K562 (cell line): ENCODE measurements around the gene SLC48A1. TPM values are rescaled to one million over a fixed set of nuclear protein-coding genes. Genes with fewer than 3 reads are reported as not detected.

ENCODE experiments used
- ATAC-seq: fragments of 200-7000 bp; cut with Tn5 transposase; 3 replicates; pipeline ENCODE4 v1.9.1; 2020; ENCODE audit warnings: moderate library complexity
- BruUV-seq: library from RNA; stranded (reverse); fragments of 400-500 nt; replicated peaks from 2 replicates; lab custom pipeline; 2021; lab: Mats Ljungman, UMichigan
- CTCF ChIA-PET: fragments of 300-600 bp; formaldehyde crosslinking; extraction: SDS; loops from one replicate; lab custom pipeline; 2021; ENCODE audit warnings: low intra/inter-chr PET ratio; lab: Yijun Ruan, JAX
- POLR2A ChIA-PET: fragments of 300-600, 350-650 bp; sonication (Branson Sonifier 250); formaldehyde crosslinking; extraction: SDS; loops from one replicate; lab custom pipeline; 2021; ENCODE audit warnings: antibody characterized with exemption, inconsistent platforms; lab: Yijun Ruan, JAX
- DNase-seq, 4 experiments: peaks; one replicate each; pipeline versions ENCODE4 v3.0.0 to v3.0.0-alpha.2; 2011 to 2018; ENCODE audit warnings: low spot score in 3 of 4, mixed read lengths in 3 of 4; ENCODE audit errors: extremely low read depth in 1 of 4
- FAIRE-seq: peaks from 2 replicates; lab custom pipeline; 2011; peaks lifted over from hg19 to GRCh38; lab: Jason Lieb, UNC
- H2AFZ ChIP-seq: 2 replicates; pipeline ENCODE4 v1.6.0; 2011; ENCODE audit warnings: low read depth, low read length, control low read depth, inconsistent platforms
- H3K27ac ChIP-seq: fragments of 200-600 bp; 3 replicates; pipeline ENCODE4 v1.8.0; 2011; ENCODE audit warnings: low read depth, mild to moderate bottlenecking, control low read depth, inconsistent platforms, low read length, moderate library complexity, mixed read lengths; ENCODE audit errors: extremely low read depth
- H3K27me3 ChIP-seq, 2 experiments: fragments of 300-600 bp in 1 of 2; 2 replicates in 1 of 2; 3 replicates in 1 of 2; pipeline versions ENCODE4 v1.6.0 to v1.8.0; 2011; ENCODE audit warnings: inconsistent platforms in 2 of 2, low read length in 2 of 2, mild to moderate bottlenecking in 1 of 2, mixed read lengths in 1 of 2, moderate library complexity in 1 of 2; ENCODE audit not compliant: control insufficient read depth in 2 of 2, insufficient read depth in 2 of 2
- H3K36me3 ChIP-seq: fragments of 300-600 bp; 3 replicates; pipeline ENCODE4 v1.8.0; 2011; ENCODE audit warnings: mild to moderate bottlenecking, low read length, inconsistent platforms; ENCODE audit not compliant: control insufficient read depth, insufficient read depth
- H3K4me1 ChIP-seq, 2 experiments: fragments of 200-600 bp in 1 of 2; replicated peaks in 1 of 2; 2 replicates in 1 of 2; 3 replicates in 1 of 2; pipeline versions ENCODE4 v1.5.1 to v1.8.0; 2011; ENCODE audit warnings: inconsistent platforms in 2 of 2, low read length in 2 of 2, mild to moderate bottlenecking in 1 of 2, mixed read lengths in 1 of 2, moderate library complexity in 1 of 2; ENCODE audit not compliant: control insufficient read depth in 2 of 2, insufficient read depth in 2 of 2
- H3K4me2 ChIP-seq: 2 replicates; pipeline ENCODE4 v1.6.1; 2011; ENCODE audit warnings: low read length, control low read depth, inconsistent platforms, mixed read lengths; ENCODE audit not compliant: insufficient read depth
- H3K4me3 ChIP-seq: fragments of 200-600 bp; sonication (generic), shearing (Covaris generic); 2 replicates; pipeline ENCODE4 v1.5.1; 2016; ENCODE audit warnings: control low read depth, inconsistent platforms
- H3K79me2 ChIP-seq: fragments of 200-600 bp; 3 replicates; pipeline ENCODE4 v1.8.0; 2011; ENCODE audit warnings: low read length, inconsistent platforms; ENCODE audit not compliant: control insufficient read depth, insufficient read depth
- H3K9ac ChIP-seq, 2 experiments: 2 replicates each; pipeline versions ENCODE4 v1.6.0 to v1.6.1; 2011; ENCODE audit warnings: low read depth in 2 of 2, low read length in 2 of 2, control low read depth in 1 of 2, inconsistent platforms in 1 of 2, mild to moderate bottlenecking in 1 of 2, mixed read lengths in 1 of 2; ENCODE audit not compliant: insufficient read depth in 1 of 2
- H3K9me1 ChIP-seq: one replicate; pipeline ENCODE4 v1.6.0; 2011; ENCODE audit warnings: inconsistent platforms, mild to moderate bottlenecking, low read length, moderate library complexity; ENCODE audit not compliant: control insufficient read depth, insufficient read depth
- H3K9me3 ChIP-seq: replicated peaks from 2 replicates; pipeline ENCODE4 v1.5.1; 2011; ENCODE audit warnings: low read depth, low read length, inconsistent platforms; ENCODE audit not compliant: control insufficient read depth, insufficient read depth
- H4K20me1 ChIP-seq: replicated peaks from 2 replicates; pipeline ENCODE4 v1.6.1; 2011; ENCODE audit warnings: low read length, inconsistent platforms, mixed read lengths; ENCODE audit not compliant: control insufficient read depth, insufficient read depth
- ARID1B ChIP-seq: fragments of 450-650 bp; IDR thresholded peaks from 2 replicates; pipeline ENCODE4 v1.6.1; 2016; ENCODE audit warnings: antibody characterized with exemption, mild to moderate bottlenecking, inconsistent platforms
- CBX1 ChIP-seq: sonication (generic); IDR thresholded peaks from 2 replicates; pipeline ENCODE4 v1.6.1; 2016; ENCODE audit warnings: antibody characterized with exemption, low read depth, mild to moderate bottlenecking
- CREB1 ChIP-seq, 2 experiments: sonication (generic) in 1 of 2; formaldehyde crosslinking in 1 of 2; IDR thresholded peaks; 2 replicates each; pipeline versions ENCODE4 v1.6.1 to v1.8.0; 2012 to 2022; ENCODE audit warnings: inconsistent platforms in 1 of 2, mild to moderate bottlenecking in 1 of 2, missing genetic modification reagents in 1 of 2, moderate library complexity in 1 of 2
- NFE2L1 ChIP-seq: fragments of 450-650 bp; IDR thresholded peaks from 2 replicates; pipeline ENCODE4 v1.6.1; 2016; ENCODE audit warnings: missing genetic modification characterization, low read depth, mild to moderate bottlenecking, missing compliant biosample characterization, moderate library complexity, borderline replicate concordance
- RBM22 ChIP-seq: fragments of 200-400 bp; formaldehyde crosslinking; IDR thresholded peaks from 2 replicates; pipeline ENCODE4 v1.6.1; 2018; ENCODE audit warnings: low read length, low read depth; ENCODE audit not compliant: poor library complexity, severe bottlenecking
- ZNF121 ChIP-seq: sonication (generic); formaldehyde crosslinking; conservative IDR thresholded peaks from 2 replicates; pipeline ENCODE4 v1.8.0; 2022; ENCODE audit warnings: missing genetic modification reagents
- ZNF324 ChIP-seq: fragments of 250-450 bp; sonication (Bioruptor Pico); IDR thresholded peaks from 2 replicates; pipeline ENCODE4 v1.4.0; 2020; ENCODE audit warnings: mild to moderate bottlenecking
- WGBS: fragments of 100-300 bp; shearing (Covaris generic); methylation state at CpG from one replicate; pipeline ENCODE4 v1.1.6; 2016; ENCODE audit warnings: low coverage, mixed read lengths; ENCODE audit not compliant: insufficient coverage; ENCODE audit errors: missing lambda C conversion rate; 5-methylcytosine and 5-hydroxymethylcytosine counted together
- in situ Hi-C: fragments of 300-500 bp; cut with MboI; formaldehyde crosslinking; loops from 4 replicates; pipeline ENCODE4 v1.15.0; 2018; ENCODE audit warnings: inconsistent platforms, mixed read lengths
- intact Hi-C: fragments of 100-400 bp; cut with micrococcal nuclease; formaldehyde crosslinking; loops from 2 replicates; pipeline ENCODE4 v1.14.2; 2022
- polyA plus RNA-seq, 8 experiments: library from polyadenylated mRNA; depleted of rRNA in 4 of 8; stranded (reverse) in 5 of 8; unstranded in 3 of 8; fragments of >200 nt; fragmentation: Nextera tagmentation in 2 of 8; fragmentation: Illumina TruSeq in 1 of 8; extraction: Ambion mirVana in 2 of 8; extraction: Trizol in 1 of 8; gene quantifications; 2 replicates each; pipeline versions ENCODE4 v1.2.1 to v1.2.3, GENCODE V29; 2011 to 2014; ENCODE audit warnings: inconsistent platforms in 1 of 8, missing spikeins in 1 of 8
- total RNA-seq, 7 experiments: library from RNA; depleted of rRNA in 6 of 7; stranded (reverse); fragments of >200 nt in 6 of 7; fragmentation: Illumina TruSeq in 2 of 7; extraction: Trizol in 2 of 7; gene quantifications; 2 replicates each; pipeline versions ENCODE4 v1.2.1 to v1.2.3, GENCODE V29; 2011 to 2021; ENCODE audit warnings: low replicate concordance in 1 of 7
- TF ChIP-seq, protein P1 (sequence below): sonication (generic); formaldehyde crosslinking; IDR thresholded peaks from 2 replicates; pipeline ENCODE4 v1.8.0; 2022; ENCODE audit warnings: mild to moderate bottlenecking, missing genetic modification reagents, borderline replicate concordance
- TF ChIP-seq, protein P2 (sequence below): fragments of 200-800 bp; sonication (Bioruptor generic); IDR thresholded peaks from 2 replicates; pipeline ENCODE4 v1.6.1; 2017; ENCODE audit warnings: missing genetic modification characterization, missing compliant biosample characterization
- TF ChIP-seq, protein P3 (sequence below): fragments of 250-450 bp; sonication (Bioruptor Pico); IDR thresholded peaks from 2 replicates; pipeline ENCODE4 v1.5.0; 2021
- TF ChIP-seq, protein P4 (sequence below): sonication (generic); formaldehyde crosslinking; IDR thresholded peaks from 2 replicates; pipeline ENCODE4 v1.8.0; 2023; ENCODE audit warnings: mild to moderate bottlenecking, missing genetic modification reagents

The SLC48A1 gene
- total and polyA plus RNA-seq, 9 of the 15 experiments (the other 6 are each of a cell fraction or from before 2014, with no cell fraction given): 10.7 to 37.5 (median 18.7) TPM

DNA sequence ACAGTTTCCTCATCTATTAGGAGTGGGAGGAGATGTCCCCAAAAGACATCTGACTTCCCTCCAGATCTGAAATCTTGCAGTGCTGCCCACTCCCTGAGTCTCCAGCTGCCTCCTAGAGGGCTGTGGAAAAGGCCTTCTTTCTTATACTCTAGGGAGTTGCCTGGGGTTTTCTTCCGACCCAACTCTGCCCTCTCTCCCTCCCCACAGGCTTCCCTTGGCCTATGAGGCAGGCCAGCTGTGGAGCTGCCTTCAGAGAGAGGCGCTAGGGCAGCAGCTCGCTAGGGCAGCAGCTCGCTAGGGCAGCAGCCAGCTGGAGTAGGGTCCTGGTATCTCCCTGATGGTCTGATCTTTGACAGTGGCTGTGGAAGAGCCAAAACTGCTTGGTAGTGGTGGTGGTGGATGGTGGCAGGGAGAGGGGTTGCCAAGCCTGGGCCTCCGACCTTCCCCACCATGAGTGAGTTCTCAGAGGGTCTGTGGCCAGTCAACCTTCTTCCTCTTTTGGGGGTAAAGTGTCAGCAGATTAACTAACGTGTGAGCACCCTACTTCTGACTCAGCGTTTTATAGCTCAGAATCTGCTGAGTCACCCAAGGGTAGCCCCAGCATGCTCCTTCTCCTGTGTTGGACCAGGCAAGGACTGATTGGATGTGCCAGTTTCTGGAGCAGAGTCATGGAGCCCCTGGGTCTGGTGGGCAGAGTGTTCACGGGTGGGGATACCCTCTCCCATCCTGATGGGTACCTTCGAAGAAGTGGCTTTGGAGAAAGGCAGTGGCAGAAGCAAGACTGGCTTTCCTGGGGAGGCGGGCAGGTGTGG lies 2.3 kb downstream of the SLC48A1 start:
- Histone ChIP-seq H3K4me2 (peak overlapping the region; percentile 94), H3K4me1 (peaks cover 60 to 65% of the 10 kb centered on the region in 2 experiments), H3K4me3 (peak overlapping the region; percentile 83), H4K20me1 (peaks cover 10% of the 10 kb centered on the region; the same call in 1 of the 2 replicates), H3K9me3 (no peaks in the 10 kb centered on the region), H3K9ac (peak overlapping the region; percentile 84 to 88), H2AFZ (peak overlapping the region; percentile 41; the same call in 1 of the 2 replicates), H3K27me3 (no peaks in the 10 kb centered on the region), H3K36me3 (peaks cover 21% of the 10 kb centered on the region; the same call in 2 of the 3 replicates), H3K9me1 (peaks cover 5% of the 10 kb centered on the region), H3K27ac (peak overlapping the region; percentile 92), H3K79me2 (peaks cover 72% of the 10 kb centered on the region)
- BruUV-seq: no TSS peak
- ATAC-seq: peak; percentile 26
- DNase-seq: peak; percentile 59 to 89 (median 72)
- intact Hi-C loops (no loop called here), in situ Hi-C loops (loop anchor here (10.0 kb wide), 1 partner anchor 61 kb away; no protein-coding TSS in a partner anchor)
- 21% methylated on average over 10 of the region's 10 CpGs for WGBS
- ChIA-PET POLR2A (interaction anchor here (0.6 to 5.4 kb wide), 13 partner anchors 9 to 744 kb away, joined by 3 to 38 read pairs (median 3); partner anchors contain the start of gene RPAP3), CTCF (interaction anchor here (0.7 to 2.3 kb wide), 2 partner anchors 58 to 60 kb away, joined by 3 to 10 read pairs; no protein-coding TSS in a partner anchor)
- FAIRE-seq: peak; percentile 91
- TF ChIP-seq, protein P1, sequence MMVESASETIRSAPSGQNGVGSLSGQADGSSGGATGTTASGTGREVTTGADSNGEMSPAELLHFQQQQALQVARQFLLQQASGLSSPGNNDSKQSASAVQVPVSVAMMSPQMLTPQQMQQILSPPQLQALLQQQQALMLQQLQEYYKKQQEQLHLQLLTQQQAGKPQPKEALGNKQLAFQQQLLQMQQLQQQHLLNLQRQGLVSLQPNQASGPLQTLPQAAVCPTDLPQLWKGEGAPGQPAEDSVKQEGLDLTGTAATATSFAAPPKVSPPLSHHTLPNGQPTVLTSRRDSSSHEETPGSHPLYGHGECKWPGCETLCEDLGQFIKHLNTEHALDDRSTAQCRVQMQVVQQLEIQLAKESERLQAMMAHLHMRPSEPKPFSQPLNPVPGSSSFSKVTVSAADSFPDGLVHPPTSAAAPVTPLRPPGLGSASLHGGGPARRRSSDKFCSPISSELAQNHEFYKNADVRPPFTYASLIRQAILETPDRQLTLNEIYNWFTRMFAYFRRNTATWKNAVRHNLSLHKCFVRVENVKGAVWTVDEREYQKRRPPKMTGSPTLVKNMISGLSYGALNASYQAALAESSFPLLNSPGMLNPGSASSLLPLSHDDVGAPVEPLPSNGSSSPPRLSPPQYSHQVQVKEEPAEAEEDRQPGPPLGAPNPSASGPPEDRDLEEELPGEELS: no peak
- TF ChIP-seq, protein P2, sequence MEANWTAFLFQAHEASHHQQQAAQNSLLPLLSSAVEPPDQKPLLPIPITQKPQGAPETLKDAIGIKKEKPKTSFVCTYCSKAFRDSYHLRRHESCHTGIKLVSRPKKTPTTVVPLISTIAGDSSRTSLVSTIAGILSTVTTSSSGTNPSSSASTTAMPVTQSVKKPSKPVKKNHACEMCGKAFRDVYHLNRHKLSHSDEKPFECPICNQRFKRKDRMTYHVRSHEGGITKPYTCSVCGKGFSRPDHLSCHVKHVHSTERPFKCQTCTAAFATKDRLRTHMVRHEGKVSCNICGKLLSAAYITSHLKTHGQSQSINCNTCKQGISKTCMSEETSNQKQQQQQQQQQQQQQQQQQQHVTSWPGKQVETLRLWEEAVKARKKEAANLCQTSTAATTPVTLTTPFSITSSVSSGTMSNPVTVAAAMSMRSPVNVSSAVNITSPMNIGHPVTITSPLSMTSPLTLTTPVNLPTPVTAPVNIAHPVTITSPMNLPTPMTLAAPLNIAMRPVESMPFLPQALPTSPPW (CRISPR knock-in tag): no peak; the same call in 1 of the 2 replicates
- peak; percentile 13; the same call in 1 of the 2 replicates for TF ChIP-seq CREB1 (IDR thresholded peaks at IDR 0.05)
- no peak for TF ChIP-seq CREB1 (CRISPR knock-in tag; IDR thresholded peaks at IDR 0.05)
- TF ChIP-seq ARID1B: peak; percentile 83
- TF ChIP-seq CBX1: no peak
- TF ChIP-seq RBM22: no peak
- TF ChIP-seq, protein P3, sequence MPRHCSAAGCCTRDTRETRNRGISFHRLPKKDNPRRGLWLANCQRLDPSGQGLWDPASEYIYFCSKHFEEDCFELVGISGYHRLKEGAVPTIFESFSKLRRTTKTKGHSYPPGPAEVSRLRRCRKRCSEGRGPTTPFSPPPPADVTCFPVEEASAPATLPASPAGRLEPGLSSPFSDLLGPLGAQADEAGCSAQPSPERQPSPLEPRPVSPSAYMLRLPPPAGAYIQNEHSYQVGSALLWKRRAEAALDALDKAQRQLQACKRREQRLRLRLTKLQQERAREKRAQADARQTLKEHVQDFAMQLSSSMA: no peak
- TF ChIP-seq NFE2L1 (tag): peak; percentile 99
- TF ChIP-seq ZNF121 (CRISPR knock-in tag): no peak
- TF ChIP-seq, protein P4, sequence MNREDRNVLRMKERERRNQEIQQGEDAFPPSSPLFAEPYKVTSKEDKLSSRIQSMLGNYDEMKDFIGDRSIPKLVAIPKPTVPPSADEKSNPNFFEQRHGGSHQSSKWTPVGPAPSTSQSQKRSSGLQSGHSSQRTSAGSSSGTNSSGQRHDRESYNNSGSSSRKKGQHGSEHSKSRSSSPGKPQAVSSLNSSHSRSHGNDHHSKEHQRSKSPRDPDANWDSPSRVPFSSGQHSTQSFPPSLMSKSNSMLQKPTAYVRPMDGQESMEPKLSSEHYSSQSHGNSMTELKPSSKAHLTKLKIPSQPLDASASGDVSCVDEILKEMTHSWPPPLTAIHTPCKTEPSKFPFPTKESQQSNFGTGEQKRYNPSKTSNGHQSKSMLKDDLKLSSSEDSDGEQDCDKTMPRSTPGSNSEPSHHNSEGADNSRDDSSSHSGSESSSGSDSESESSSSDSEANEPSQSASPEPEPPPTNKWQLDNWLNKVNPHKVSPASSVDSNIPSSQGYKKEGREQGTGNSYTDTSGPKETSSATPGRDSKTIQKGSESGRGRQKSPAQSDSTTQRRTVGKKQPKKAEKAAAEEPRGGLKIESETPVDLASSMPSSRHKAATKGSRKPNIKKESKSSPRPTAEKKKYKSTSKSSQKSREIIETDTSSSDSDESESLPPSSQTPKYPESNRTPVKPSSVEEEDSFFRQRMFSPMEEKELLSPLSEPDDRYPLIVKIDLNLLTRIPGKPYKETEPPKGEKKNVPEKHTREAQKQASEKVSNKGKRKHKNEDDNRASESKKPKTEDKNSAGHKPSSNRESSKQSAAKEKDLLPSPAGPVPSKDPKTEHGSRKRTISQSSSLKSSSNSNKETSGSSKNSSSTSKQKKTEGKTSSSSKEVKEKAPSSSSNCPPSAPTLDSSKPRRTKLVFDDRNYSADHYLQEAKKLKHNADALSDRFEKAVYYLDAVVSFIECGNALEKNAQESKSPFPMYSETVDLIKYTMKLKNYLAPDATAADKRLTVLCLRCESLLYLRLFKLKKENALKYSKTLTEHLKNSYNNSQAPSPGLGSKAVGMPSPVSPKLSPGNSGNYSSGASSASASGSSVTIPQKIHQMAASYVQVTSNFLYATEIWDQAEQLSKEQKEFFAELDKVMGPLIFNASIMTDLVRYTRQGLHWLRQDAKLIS (CRISPR knock-in tag): no peak
- no peak for TF ChIP-seq ZNF324 (CRISPR knock-in tag)
